ENCODE data around the gene HECW1. TPM values are rescaled to one million over a fixed set of nuclear protein-coding genes. Genes with fewer than 3 reads are reported as not detected.

Gene HECW1
- total and polyA plus RNA-seq, 2 of the 8 experiments (the other 6 are each of a cell fraction or from before 2014, with no cell fraction given) = 2.9 to 12.7 TPM

- TF ChIP-seq ATF2 (IDR thresholded peaks at IDR 0.05; ENCODE audit: low read length) (no peak), HDAC6 (IDR thresholded peaks at IDR 0.05; ENCODE audit: low read depth, low read length) (no peak), CREB1 (IDR thresholded peaks at IDR 0.05) (no peak), TCF12 (IDR thresholded peaks at IDR 0.05; ENCODE audit: low read depth, low read length) (no peak), CHD1 (IDR thresholded peaks at IDR 0.05; ENCODE audit: low read depth, low read length) (no peak), YY1 (IDR thresholded peaks at IDR 0.05; ENCODE audit: low read depth, low read length) (no peak), TAF7 (optimal IDR thresholded peaks at IDR 0.05; ENCODE audit: borderline replicate concordance, low read depth, low read length) (no peak), SP4 (IDR thresholded peaks at IDR 0.05; ENCODE audit: low read length) (no peak)
These were observed 5.9 kb downstream of the HECW1 start (continued) for GRCh38 chr7:43118313-43118712.

All from H1 (cell line).